Inferior parietal cortex (tissue), 1 donor: ENCODE measurements around the gene PRAMEF4.
"Not testable (repeated sequence)": the region's sequence is repeated elsewhere in the genome, so short reads cannot be mapped to it uniquely, and the experiment has no call there.

ENCODE experiments used
- DNase-seq: peaks from one replicate; pipeline ENCODE4 v3.0.0-alpha.2; 2016; ENCODE audit errors: extremely low spot score

PRAMEF4 gene

GRCh38 chr1:12886101-12886500, at the start of gene PRAMEF4:
Gene PRAMEF4, minus strand, starts transcription at chr1:12886201. Its CDS starts 2,807 bp downstream, at chr1:12883394.
- not testable (repeated sequence) for DNase-seq

- not testable (repeated sequence) for DNase-seq
Measured at GRCh38 chr1:12924368-12924767, 38.4 kb upstream of the PRAMEF4 start.

- DNase-seq, result not testable (repeated sequence)
Measured at GRCh38 chr1:12921749-12922148, 35.7 kb upstream of the PRAMEF4 start.

- DNase-seq, result not testable (repeated sequence)
Measured at GRCh38 chr1:12916310-12916709, 30.3 kb upstream of the PRAMEF4 start, which contains the start of gene PRAMEF7. Gene PRAMEF7, plus strand, starts transcription at chr1:12916610. Its CDS starts 1,083 bp downstream, at chr1:12917693.

GRCh38 chr1:12903793-12904572, 18.0 kb upstream of the PRAMEF4 start:
- DNase-seq, result not testable (repeated sequence)

- not testable (repeated sequence) for DNase-seq
Measured at GRCh38 chr1:12899186-12899585, 13.2 kb upstream of the PRAMEF4 start.

- DNase-seq, result not testable (repeated sequence)
Measured at GRCh38 chr1:12898170-12898569, 12.2 kb upstream of the PRAMEF4 start, which contains the start of gene PRAMEF10. Gene PRAMEF10, minus strand, starts transcription at chr1:12898270. Its CDS starts 2,423 bp downstream, at chr1:12895847.

GRCh38 chr1:12878453-12878852, 7.5 kb downstream of the PRAMEF4 start:
- not testable (repeated sequence) for DNase-seq

GRCh38 chr1:12863131-12863880, 22.7 kb downstream of the PRAMEF4 start:
- not testable (repeated sequence) for DNase-seq

- not testable (repeated sequence) for DNase-seq
Measured at GRCh38 chr1:12856786-12857185, 29.2 kb downstream of the PRAMEF4 start, which contains the start of gene PRAMEF2. Gene PRAMEF2, plus strand, starts transcription at chr1:12857086. Its CDS starts 1,924 bp downstream, at chr1:12859010.

- DNase-seq, result no peak
Measured at GRCh38 chr1:12851779-12852178, 34.2 kb downstream of the PRAMEF4 start.

GRCh38 chr1:12848620-12849019, 37.4 kb downstream of the PRAMEF4 start, which contains the start of gene HNRNPCL1:
Gene HNRNPCL1, minus strand, starts transcription at chr1:12848720. Its CDS starts 431 bp downstream, at chr1:12848289.
- DNase-seq, result not testable (repeated sequence)

GRCh38 chr1:12833251-12833650, 52.8 kb downstream of the PRAMEF4 start:
- DNase-seq, result not testable (repeated sequence)

- DNase-seq, result not testable (repeated sequence)
Measured at GRCh38 chr1:12831310-12831709, 54.7 kb downstream of the PRAMEF4 start, which contains the start of gene PRAMEF11. Gene PRAMEF11, minus strand, starts transcription at chr1:12831410. Its CDS starts 2,621 bp downstream, at chr1:12828789.
